ENCODE data around the gene MRAP2. TPM values are rescaled to one million over a fixed set of nuclear protein-coding genes. Genes with fewer than 3 reads are reported as not detected.

MRAP2 gene
- total RNA-seq, 2 donors from 2014 or later: 67.5 to 104 TPM

- Histone ChIP-seq H3K4me3 (no peak overlapping the region), H3K27me3 (replicated peaks; ENCODE audit: insufficient read depth) (no peaks in the 10 kb centered on the region), H3K9me3 (no peaks in the 10 kb centered on the region), H3K27ac (no peak overlapping the region), H3K36me3 (no peaks in the 10 kb centered on the region), H3K4me1 (ENCODE audit: control insufficient read depth in 1 of 2, low read depth in 2 of 2) (no peaks in the 10 kb centered on the region)
- ATAC-seq (ENCODE audit: insufficient number of reproducible peaks, low FRiP score, low read depth) (no peak), DNase-seq (ENCODE audit: low spot score) (no peak)
- no peak for TF ChIP-seq CTCF (IDR thresholded peaks at IDR 0.05)
These were observed 32.5 kb upstream of the MRAP2 start for GRCh38 chr6:84001119-84001518.

- Histone ChIP-seq H3K27ac (no peak overlapping the region), H3K36me3 (no peaks in the 10 kb centered on the region), H3K4me3 (no peak overlapping the region), H3K27me3 (replicated peaks; ENCODE audit: insufficient read depth) (no peaks in the 10 kb centered on the region), H3K9me3 (no peaks in the 10 kb centered on the region), H3K4me1 (ENCODE audit: control insufficient read depth in 1 of 2, low read depth in 2 of 2) (no peaks in the 10 kb centered on the region)
- no peak for ATAC-seq (ENCODE audit: insufficient number of reproducible peaks, low FRiP score, low read depth)
- TF ChIP-seq CTCF (IDR thresholded peaks at IDR 0.05): no peak
- DNase-seq (ENCODE audit: low spot score): no peak
These were observed 31.3 kb upstream of the MRAP2 start for GRCh38 chr6:84002226-84002625.

- DNase-seq (ENCODE audit: low spot score) (no peak), ATAC-seq (ENCODE audit: insufficient number of reproducible peaks, low FRiP score, low read depth) (no peak)
- H3K4me3 ChIP-seq: no peak overlapping the region
- no peak overlapping the region for H3K27ac ChIP-seq
- H3K9me3 ChIP-seq: no peaks in the 10 kb centered on the region
- H3K4me1 ChIP-seq (ENCODE audit: control insufficient read depth in 1 of 2, low read depth in 2 of 2): no peaks in the 10 kb centered on the region
- no peaks in the 10 kb centered on the region for H3K27me3 ChIP-seq (replicated peaks; ENCODE audit: insufficient read depth)
- TF ChIP-seq CTCF (IDR thresholded peaks at IDR 0.05): no peak
- no peaks in the 10 kb centered on the region for H3K36me3 ChIP-seq
These were observed 30.4 kb upstream of the MRAP2 start for GRCh38 chr6:84003131-84003530.

GRCh38 chr6:84003654-84004053, 29.9 kb upstream of the MRAP2 start:
- TF ChIP-seq CTCF (IDR thresholded peaks at IDR 0.05): no peak
- DNase-seq (ENCODE audit: low spot score) (no peak), ATAC-seq (ENCODE audit: insufficient number of reproducible peaks, low FRiP score, low read depth) (no peak)
- Histone ChIP-seq H3K36me3 (no peaks in the 10 kb centered on the region), H3K4me3 (no peak overlapping the region), H3K9me3 (no peaks in the 10 kb centered on the region), H3K27ac (no peak overlapping the region), H3K27me3 (replicated peaks; ENCODE audit: insufficient read depth) (no peaks in the 10 kb centered on the region), H3K4me1 (ENCODE audit: control insufficient read depth in 1 of 2, low read depth in 2 of 2) (no peaks in the 10 kb centered on the region)

GRCh38 chr6:84007871-84008270, 25.7 kb upstream of the MRAP2 start:
- no peak for TF ChIP-seq CTCF (IDR thresholded peaks at IDR 0.05)
- DNase-seq (ENCODE audit: low spot score): no peak
- H3K4me3 ChIP-seq: no peak overlapping the region
- no peaks in the 10 kb centered on the region for H3K27me3 ChIP-seq (replicated peaks; ENCODE audit: insufficient read depth)
- H3K27ac ChIP-seq: no peak overlapping the region
- no peaks in the 10 kb centered on the region for H3K4me1 ChIP-seq (ENCODE audit: control insufficient read depth in 1 of 2, low read depth in 2 of 2)
- H3K9me3 ChIP-seq: no peaks in the 10 kb centered on the region
- no peak for ATAC-seq (ENCODE audit: insufficient number of reproducible peaks, low FRiP score, low read depth)
- H3K36me3 ChIP-seq: no peaks in the 10 kb centered on the region
